WI38 (cell line): ENCODE results near the gene IFITM1.

ENCODE experiments used
- H3K4me3 ChIP-seq: 2 replicates; pipeline ENCODE4 v1.5.1; 2011; ENCODE audit warnings: low read depth, mild to moderate bottlenecking, control low read depth, low read length
- CTCF ChIP-seq: IDR thresholded peaks from 2 replicates; pipeline ENCODE4 v1.5.1; 2012; ENCODE audit warnings: low read depth, mild to moderate bottlenecking, control low read depth, low read length

IFITM1 gene

GRCh38 chr11:289712-290620 lies 23.9 kb upstream of the IFITM1 start:
- H3K4me3 ChIP-seq = peak overlapping the region; percentile 44
- TF ChIP-seq CTCF = no peak

- H3K4me3 ChIP-seq = no peak overlapping the region
- TF ChIP-seq CTCF = no peak
Observed at GRCh38 chr11:290621-291231, 23.1 kb upstream of the IFITM1 start.

- no peak overlapping the region for H3K4me3 ChIP-seq
- no peak for TF ChIP-seq CTCF
Observed at GRCh38 chr11:291281-292210, 22.3 kb upstream of the IFITM1 start.

GRCh38 chr11:292211-293121 lies 21.4 kb upstream of the IFITM1 start:
- H3K4me3 ChIP-seq = no peak overlapping the region
- TF ChIP-seq CTCF = no peak

- no peak overlapping the region for H3K4me3 ChIP-seq
- no peak for TF ChIP-seq CTCF
Observed at GRCh38 chr11:293271-293851, 20.5 kb upstream of the IFITM1 start.
